ENCODE data around the gene SLPI. TPM values are rescaled to one million over a fixed set of nuclear protein-coding genes. Genes with fewer than 3 reads are reported as not detected.

SLPI gene
- total and polyA plus RNA-seq, 2 donors (not counting 3 experiments of a cell fraction or from before 2014, with no cell fraction given) = not detected

- intact Hi-C loops (cut with micrococcal nuclease) (loop anchor here (5.0 kb wide), 1 partner anchor 56 kb away; no protein-coding TSS in a partner anchor), dilution Hi-C loops (cut with MboI; ENCODE audit: extremely low pct_ligation_motif_present, low sequenced_read_pairs) (no loop called here)
- TF ChIP-seq POLR2A (IDR thresholded peaks at IDR 0.05; ENCODE audit: low read depth, low read length) = no peak
- TF ChIP-seq FOS (IDR thresholded peaks at IDR 0.05; ENCODE audit: borderline replicate concordance, insufficient read depth, low read length) = no peak
- peak; percentile 51 to 56 for TF ChIP-seq CTCF (IDR thresholded peaks at IDR 0.05; ENCODE audit: extremely low read depth in 1 of 2, insufficient read depth in 1 of 2, low read depth in 1 of 2, low read length in 2 of 2)
- FAIRE-seq (no peak), DNase-seq (ENCODE audit: low read depth, low spot score) (no peak)
- Histone ChIP-seq H3K36me3 (ENCODE audit: control insufficient read depth in 2 of 2, extremely low read depth in 1 of 2, insufficient read depth in 2 of 2, low read length in 2 of 2) (no peaks in the 10 kb centered on the region), H2AFZ (ENCODE audit: low read depth, low read length) (no peak overlapping the region), H3K9ac (replicated peaks; ENCODE audit: extremely low read depth, insufficient read depth, low read length) (no peak overlapping the region), H3K9me3 (replicated peaks; ENCODE audit: control insufficient read depth, insufficient read depth, low read length) (no peaks in the 10 kb centered on the region), H3K27me3 (ENCODE audit: control insufficient read depth in 2 of 2, insufficient read depth in 2 of 2, low read length in 2 of 2) (peaks cover 6 to 10% of the 10 kb centered on the region in 2 experiments), H3K4me2 (ENCODE audit: insufficient read depth, low read length) (no peak overlapping the region), H3K27ac (ENCODE audit: insufficient read depth, low read depth, low read length) (no peak overlapping the region), H3K4me3 (replicated peaks in 1 of 3; ENCODE audit: insufficient read depth in 1 of 3, low read depth in 1 of 3, low read length in 3 of 3) (no peak overlapping the region), H3K9me1 (replicated peaks; ENCODE audit: control insufficient read depth, extremely low read depth, insufficient read depth, low read length) (no peaks in the 10 kb centered on the region), H4K20me1 (replicated peaks; ENCODE audit: control insufficient read depth, extremely low read depth, insufficient read depth, low read length) (no peaks in the 10 kb centered on the region), H3K79me2 (ENCODE audit: control insufficient read depth, insufficient read depth, low read length) (no peaks in the 10 kb centered on the region), H3K4me1 (ENCODE audit: control insufficient read depth, extremely low read depth, insufficient read depth, low read length) (no peaks in the 10 kb centered on the region)
- POLR2A ChIA-PET = no interaction called here
- no TSS peak for BruUV-seq (replicated peaks)
- CTCF ChIA-PET = interaction anchor here (1.3 to 2.2 kb wide), 2 partner anchors 55 to 58 kb away, joined by 3 to 11 read pairs; no protein-coding TSS in a partner anchor
Measured at GRCh38 chr20:45235995-45236394, 18.4 kb downstream of the SLPI start.

GRCh38 chr20:45230631-45231030 lies 23.7 kb downstream of the SLPI start:
- dilution Hi-C loops (cut with MboI; ENCODE audit: extremely low pct_ligation_motif_present, low sequenced_read_pairs) = no loop called here
- Histone ChIP-seq H3K79me2 (ENCODE audit: control insufficient read depth, insufficient read depth, low read length) (no peaks in the 10 kb centered on the region), H3K9me3 (replicated peaks; ENCODE audit: control insufficient read depth, insufficient read depth, low read length) (no peaks in the 10 kb centered on the region), H3K27ac (ENCODE audit: insufficient read depth, low read depth, low read length) (no peak overlapping the region), H2AFZ (ENCODE audit: low read depth, low read length) (no peak overlapping the region), H4K20me1 (replicated peaks; ENCODE audit: control insufficient read depth, extremely low read depth, insufficient read depth, low read length) (no peaks in the 10 kb centered on the region), H3K4me3 (replicated peaks in 1 of 3; ENCODE audit: insufficient read depth in 1 of 3, low read depth in 1 of 3, low read length in 3 of 3) (no peak overlapping the region), H3K4me2 (ENCODE audit: insufficient read depth, low read length) (no peak overlapping the region), H3K4me1 (ENCODE audit: control insufficient read depth, extremely low read depth, insufficient read depth, low read length) (no peaks in the 10 kb centered on the region), H3K36me3 (ENCODE audit: control insufficient read depth in 2 of 2, extremely low read depth in 1 of 2, insufficient read depth in 2 of 2, low read length in 2 of 2) (no peaks in the 10 kb centered on the region), H3K9ac (replicated peaks; ENCODE audit: extremely low read depth, insufficient read depth, low read length) (no peak overlapping the region), H3K27me3 (ENCODE audit: control insufficient read depth in 2 of 2, insufficient read depth in 2 of 2, low read length in 2 of 2) (peaks cover 0 to 3% of the 10 kb centered on the region in 2 experiments), H3K9me1 (replicated peaks; ENCODE audit: control insufficient read depth, extremely low read depth, insufficient read depth, low read length) (no peaks in the 10 kb centered on the region)
- DNase-seq (ENCODE audit: low read depth, low spot score) (no peak), FAIRE-seq (no peak)
- BruUV-seq (replicated peaks) = no TSS peak
- CTCF ChIA-PET = interaction anchor here (1.8 kb wide), 1 partner anchor 187 kb away, joined by 13 read pairs; no protein-coding TSS in a partner anchor
- POLR2A ChIA-PET = no interaction called here
- no peak for TF ChIP-seq POLR2A (IDR thresholded peaks at IDR 0.05; ENCODE audit: low read depth, low read length)
- no peak for TF ChIP-seq FOS (IDR thresholded peaks at IDR 0.05; ENCODE audit: borderline replicate concordance, insufficient read depth, low read length)
- TF ChIP-seq CTCF (IDR thresholded peaks at IDR 0.05; ENCODE audit: extremely low read depth in 1 of 2, insufficient read depth in 1 of 2, low read depth in 1 of 2, low read length in 2 of 2) = no peak
- TF ChIP-seq POLR2AphosphoS5 (IDR thresholded peaks at IDR 0.05; ENCODE audit: insufficient read depth, low read depth, low read length) = no peak
- no peak for TF ChIP-seq MYC (IDR thresholded peaks at IDR 0.05; ENCODE audit: low read depth, low read length)
- no peak for TF ChIP-seq EZH2 (IDR thresholded peaks at IDR 0.05; ENCODE audit: borderline replicate concordance, low read depth, low read length, severe bottlenecking)
- no peak for TF ChIP-seq MAX (IDR thresholded peaks at IDR 0.05; ENCODE audit: insufficient read depth, insufficient read length)
- TF ChIP-seq GATA2 (IDR thresholded peaks at IDR 0.05; ENCODE audit: insufficient read depth, insufficient read length, low read depth, low read length) = no peak
- TF ChIP-seq JUN (IDR thresholded peaks at IDR 0.05; ENCODE audit: borderline replicate concordance, insufficient read depth, insufficient read length, low read depth) = no peak
- intact Hi-C loops (cut with micrococcal nuclease) = no loop called here

Data from endothelial cell of umbilical vein (primary cell).